NCI-H1694 (cell line): ENCODE measurements around the gene OR10R2.
"Not testable (repeated sequence)": the region's sequence is repeated elsewhere in the genome, so short reads cannot be mapped to it uniquely, and the experiment has no call there.

Experiments used
- DNase-seq: peaks from one replicate; lab custom pipeline; 2025; lab: John Stamatoyannopoulos, UW

Gene OR10R2, protein sequence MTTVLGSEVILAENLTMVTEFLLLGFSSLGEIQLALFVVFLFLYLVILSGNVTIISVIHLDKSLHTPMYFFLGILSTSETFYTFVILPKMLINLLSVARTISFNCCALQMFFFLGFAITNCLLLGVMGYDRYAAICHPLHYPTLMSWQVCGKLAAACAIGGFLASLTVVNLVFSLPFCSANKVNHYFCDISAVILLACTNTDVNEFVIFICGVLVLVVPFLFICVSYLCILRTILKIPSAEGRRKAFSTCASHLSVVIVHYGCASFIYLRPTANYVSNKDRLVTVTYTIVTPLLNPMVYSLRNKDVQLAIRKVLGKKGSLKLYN

DNA sequence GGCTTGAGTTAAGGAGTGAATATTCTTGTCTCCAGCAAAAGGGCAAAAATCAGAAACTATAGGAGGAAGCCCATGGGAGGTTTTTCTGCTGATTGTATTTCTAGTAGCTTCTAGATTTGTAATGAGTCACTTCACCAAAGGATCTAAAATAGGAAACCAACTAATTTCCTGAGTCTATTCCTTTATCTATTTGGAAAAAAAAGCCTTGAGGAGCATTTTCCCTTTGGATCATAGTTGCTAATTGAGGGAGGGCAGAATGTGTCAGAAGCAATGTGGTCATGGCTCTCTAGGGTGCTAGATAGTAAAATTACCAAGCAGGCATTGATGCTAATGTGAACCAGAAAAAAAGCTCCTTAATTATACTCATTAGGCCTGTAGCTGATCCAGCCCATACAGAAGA, at the start of gene OR10R2:
TSS of gene OR10R2 (plus strand) at position 301 of the 400 bp plus-strand sequence. CDS start 106 bp downstream, outside the sequence.
- no peak for DNase-seq

DNA sequence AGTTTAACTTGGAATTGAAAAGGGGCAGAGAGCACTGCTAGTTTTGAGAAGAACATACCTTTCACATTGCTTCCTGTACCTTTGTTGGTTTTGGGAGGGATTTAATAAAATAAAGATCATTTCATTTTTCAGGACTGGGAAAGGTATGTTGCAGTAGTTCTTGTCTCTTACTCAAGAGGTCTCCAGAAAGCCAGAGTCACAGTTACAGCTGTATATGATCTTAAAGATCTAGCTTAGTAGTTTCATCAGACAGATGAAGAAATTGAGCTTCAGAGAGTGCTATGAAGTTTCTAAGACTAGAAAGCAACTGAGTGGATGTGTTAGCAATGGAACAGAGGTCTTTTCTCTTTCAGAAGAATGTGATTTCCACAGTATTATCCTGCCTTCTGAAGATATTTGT, 47.0 kb upstream of the OR10R2 start:
- no peak for DNase-seq

DNA sequence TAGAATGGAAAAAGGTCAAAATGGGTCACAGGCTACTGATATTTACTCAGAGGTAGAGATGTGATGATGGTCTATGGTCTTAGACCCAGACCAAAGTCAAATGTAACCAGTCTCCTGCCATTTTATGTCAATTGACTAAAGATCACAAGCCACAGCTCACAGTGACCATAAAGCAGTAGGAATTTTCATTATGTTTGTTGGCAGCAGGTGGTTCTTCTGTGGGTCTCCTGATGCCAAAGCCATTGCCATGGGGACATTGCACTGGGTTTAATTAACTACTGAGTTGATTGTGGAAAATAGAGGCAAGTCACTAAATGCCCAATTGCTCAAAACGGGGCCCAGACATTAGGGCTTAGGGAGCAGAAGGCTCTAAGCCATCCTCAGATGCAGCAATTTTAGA, 45.9 kb upstream of the OR10R2 start, which contains the start of gene OR10K2:
TSS of gene OR10K2 (minus strand) at position 101 of the 400 bp plus-strand sequence. CDS start 5,371 bp downstream, outside the sequence.
- DNase-seq, result no peak

DNA sequence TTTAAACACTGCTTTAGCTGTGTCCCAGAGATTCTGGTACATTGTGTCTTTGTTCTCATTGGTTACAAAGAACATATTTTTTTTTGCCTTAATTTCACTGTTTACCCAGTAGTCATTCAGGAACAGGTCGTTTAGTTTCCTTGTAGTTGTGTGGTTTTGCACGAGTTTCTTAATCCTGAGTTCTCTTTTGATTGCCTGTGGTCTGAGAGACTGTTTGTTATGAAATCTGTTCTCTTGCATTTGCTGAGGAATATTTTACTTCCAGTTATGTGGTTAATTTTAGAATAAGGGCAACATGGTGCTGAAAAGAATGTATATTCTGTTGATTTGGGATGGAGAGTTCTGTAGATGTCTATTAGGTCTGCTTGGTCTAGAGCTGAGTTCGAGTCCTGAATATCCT, 41.9 kb upstream of the OR10R2 start:
- not testable (repeated sequence) for DNase-seq

DNA sequence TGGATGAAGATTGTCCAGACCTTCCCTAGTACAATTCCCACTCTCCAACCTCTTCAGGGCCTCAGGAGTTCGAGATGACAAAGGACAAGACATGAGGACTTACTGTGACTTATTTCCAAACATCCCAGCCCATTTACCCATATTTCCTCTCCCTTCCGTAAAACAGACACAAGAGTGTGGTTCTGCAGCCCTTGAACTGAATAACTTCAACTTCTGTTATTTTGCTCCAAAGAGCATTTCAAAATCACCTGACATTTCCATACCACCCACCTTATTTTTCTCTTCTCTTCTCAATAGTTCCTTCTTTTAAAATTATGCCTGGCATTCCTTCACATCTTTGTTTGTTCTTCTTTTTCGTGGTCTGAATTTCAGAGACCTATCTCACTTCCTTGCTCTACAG, 37.3 kb upstream of the OR10R2 start:
- DNase-seq, result no peak

DNA sequence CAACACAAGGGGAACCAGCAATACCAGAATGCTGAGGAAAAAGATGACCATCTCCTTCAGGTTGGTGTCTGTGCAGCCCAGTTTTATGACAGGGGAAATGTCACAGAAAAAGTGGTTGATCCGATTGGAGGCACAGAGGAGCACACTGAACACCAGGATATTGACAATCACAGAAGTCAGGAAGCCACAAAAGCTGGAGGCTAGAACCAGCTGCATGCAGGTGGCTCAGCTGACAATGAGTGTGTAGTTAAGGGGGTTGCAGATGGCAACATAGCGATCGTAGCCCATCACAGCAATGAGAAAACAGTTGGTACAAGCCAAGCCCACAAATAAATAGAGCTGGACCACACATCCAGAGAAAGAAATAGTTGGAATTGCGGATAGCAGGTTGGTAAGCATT, 26.6 kb upstream of the OR10R2 start:
- DNase-seq, result no peak

DNA sequence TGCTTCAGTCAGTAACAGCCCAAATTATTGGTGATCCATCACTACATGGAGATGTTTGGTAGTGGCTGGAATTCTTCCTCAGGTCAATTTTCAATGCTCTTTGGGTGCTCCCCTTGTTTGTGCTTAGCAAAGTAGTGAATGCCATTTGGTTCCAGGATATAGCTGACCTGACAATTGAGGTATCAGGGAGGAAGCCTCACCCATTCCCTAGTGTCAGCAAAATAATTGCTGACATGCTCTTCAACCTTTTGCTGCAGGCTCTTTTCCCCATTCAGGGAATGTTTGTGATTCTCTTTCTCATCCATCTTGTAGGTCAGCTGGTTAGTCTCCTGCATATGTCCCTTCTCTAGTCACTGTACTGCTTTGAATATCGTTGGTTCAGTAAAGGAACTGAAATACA, 17.5 kb upstream of the OR10R2 start:
- no peak for DNase-seq

DNA sequence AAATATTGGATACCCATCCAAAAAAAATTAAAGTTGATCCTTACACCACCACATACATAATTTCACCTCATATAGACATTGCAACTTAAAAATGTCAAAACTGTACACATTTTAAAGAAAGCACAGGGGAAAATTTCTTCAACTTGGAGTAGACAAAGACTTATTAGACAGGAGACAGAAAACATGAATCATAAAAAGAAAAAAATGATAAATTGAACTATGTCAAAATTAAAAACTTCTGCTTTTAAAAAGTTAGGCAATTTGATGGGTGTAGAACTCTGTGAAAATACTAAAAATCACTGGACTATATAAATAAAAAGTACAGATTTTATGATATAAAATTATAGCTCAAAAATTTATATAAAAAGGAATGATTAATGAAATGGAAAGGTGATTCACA, 14.8 kb upstream of the OR10R2 start:
- DNase-seq, result no peak

DNA sequence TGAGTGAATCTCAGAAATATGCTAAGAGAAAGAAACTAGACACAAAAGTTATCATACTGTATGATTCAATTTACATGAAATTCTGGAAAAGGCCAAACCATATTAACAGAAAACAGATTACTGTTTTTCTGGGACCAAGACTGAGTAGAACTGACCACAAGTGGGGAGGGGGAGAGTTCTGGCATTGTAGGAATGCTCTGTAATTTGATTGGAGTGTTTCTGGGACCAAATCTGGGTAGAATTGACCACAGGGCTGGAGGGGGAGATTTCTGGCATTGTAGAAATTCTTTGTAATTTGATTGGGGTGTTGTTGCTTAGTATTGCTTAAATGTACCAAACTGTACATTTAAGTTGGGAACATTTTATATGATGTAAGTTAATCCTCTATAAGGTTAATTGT, 13.8 kb upstream of the OR10R2 start:
- DNase-seq, result no peak

DNA sequence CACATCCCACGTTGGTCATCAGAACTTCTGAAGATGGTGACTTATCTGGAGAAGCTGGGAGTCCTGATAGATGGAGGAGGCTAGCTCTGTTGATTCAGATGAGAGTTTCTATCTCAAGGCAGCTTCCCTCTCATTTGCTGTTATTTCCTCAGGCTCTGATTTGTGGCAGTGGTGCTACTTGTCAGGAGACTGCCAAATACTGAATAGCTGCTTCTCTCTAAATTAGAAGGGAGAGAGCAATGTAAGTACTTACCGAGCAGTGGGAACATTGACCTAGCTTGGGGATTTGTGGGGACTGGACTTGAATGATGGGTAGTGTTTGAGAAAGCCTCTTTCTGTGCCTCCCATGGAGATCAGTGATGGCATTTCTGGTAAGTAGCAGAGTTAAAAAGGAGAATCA, 10.5 kb upstream of the OR10R2 start, which contains the start of gene OR10K1:
TSS of gene OR10K1 (plus strand) at position 301 of the 400 bp plus-strand sequence. CDS start 3,728 bp downstream, outside the sequence.
- DNase-seq, result no peak

DNA sequence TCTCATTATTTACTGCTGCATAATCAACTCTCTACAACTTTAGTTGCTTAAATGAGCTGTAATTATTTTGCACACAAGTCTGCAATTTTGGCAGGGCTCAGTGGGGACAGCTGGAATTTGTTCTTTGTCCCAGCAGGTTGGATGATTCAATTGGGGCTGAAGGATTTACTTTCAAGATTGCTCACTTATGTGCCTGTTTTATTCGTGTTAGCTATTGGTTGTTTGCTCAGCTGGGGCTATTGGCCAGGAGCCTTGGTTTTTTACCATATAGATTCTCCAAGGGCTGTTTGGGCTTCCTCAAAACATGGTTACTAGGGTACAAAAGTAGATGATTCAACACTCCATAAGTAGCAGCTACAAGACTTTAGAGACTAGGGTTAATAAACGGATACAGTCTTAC, 13.4 kb downstream of the OR10R2 start:
- DNase-seq, result no peak

DNA sequence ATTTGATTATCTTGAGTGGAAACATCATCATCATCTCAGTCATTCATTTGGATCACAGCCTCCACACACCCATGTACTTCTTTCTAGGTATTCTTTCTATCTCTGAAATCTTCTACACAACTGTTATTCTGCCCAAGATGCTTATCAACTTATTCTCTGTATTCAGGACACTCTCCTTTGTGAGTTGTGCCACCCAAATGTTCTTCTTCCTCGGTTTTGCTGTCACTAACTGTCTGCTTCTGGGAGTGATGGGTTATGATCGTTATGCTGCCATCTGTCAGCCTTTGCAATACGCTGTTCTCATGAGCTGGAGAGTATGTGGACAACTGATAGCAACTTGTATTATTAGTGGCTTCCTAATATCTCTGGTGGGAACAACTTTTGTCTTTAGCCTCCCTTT, 19.3 kb downstream of the OR10R2 start:
- DNase-seq, result no peak

DNA sequence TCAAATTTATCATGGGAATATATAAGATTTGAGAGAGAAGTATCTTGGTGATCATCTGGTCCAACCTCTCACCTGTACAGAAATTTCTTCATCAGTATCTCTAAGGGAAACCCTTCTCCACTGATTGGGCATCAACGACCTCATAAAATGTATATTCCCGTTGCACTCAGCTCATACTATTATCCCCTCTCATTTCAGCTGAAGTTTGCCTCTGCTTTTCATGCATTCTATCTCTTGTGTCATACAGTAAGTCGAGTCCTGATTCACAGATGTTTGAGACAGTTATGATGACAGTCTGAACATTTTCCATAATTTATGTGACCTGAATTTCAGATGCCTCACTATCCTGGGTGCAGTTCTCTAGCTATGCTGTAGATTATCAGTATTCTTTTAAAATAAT, 21.0 kb downstream of the OR10R2 start:
- DNase-seq, result no peak

DNA sequence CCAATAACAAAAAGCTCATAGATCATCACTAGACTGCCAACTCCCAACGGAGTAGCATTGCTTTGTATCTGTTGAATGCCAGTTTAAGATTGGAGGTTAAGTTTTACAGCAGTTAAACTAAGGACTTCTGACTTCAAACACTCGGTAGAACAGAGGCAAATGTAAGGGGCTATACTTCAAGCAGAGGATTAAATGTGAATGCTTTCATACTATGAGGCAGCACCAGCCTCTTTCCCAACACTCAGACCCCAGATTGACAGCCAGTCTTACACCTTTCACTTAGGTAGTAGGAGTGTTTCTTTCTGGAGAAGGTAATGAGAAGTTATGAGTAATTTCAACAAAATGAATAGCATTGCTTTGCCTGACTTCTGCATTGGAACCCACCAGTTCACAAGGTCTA, 22.8 kb downstream of the OR10R2 start:
- DNase-seq, result no peak

DNA sequence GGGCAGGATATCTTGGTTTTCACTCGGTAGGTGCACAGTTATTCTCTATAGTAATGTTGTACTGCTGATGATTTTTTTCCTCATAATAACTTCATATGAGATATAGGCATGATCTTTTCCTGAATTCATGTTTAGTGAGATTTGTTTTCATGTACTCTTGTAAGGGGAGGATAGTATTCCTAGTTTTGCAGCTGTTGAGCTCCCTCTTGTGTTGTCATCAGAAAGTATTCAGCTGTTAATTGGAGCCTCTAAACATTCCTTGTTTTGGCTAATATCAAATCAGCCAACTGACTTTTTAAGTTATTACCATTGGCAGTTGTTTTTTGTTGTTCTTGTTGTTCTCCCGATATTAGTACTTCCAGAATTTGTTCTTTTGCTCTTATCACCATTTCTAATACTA, 24.4 kb downstream of the OR10R2 start:
- no peak for DNase-seq

DNA sequence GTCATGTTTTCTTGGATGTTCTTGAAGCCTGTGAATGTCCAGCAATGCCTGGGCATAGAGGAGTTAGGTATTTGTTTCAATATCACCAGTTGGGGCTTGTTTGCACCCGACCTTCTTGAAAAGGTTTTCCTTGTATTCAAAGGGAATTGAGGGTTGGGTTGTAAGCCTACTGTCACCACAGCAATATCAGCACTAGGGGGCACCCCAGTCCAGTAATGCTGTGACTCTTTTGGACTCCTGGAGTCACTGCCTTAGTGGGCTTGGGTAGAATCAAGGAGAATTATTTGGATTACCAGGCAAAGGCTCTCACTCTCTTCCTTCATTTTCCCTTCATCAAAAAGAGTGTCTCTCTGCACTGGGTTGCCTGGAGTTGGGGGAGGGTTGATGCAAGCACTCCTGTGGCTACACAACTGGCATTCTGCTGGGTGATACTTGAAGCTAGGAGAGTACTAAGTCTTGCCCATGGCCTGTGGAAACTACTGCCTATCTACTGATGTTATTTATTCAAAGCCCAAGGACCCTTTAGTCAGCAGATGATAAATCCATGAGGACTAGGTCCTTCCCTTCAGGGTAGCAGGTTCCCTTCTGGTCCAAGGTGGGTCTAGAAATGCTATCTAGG, 34.5 kb downstream of the OR10R2 start:
- no peak for DNase-seq

DNA sequence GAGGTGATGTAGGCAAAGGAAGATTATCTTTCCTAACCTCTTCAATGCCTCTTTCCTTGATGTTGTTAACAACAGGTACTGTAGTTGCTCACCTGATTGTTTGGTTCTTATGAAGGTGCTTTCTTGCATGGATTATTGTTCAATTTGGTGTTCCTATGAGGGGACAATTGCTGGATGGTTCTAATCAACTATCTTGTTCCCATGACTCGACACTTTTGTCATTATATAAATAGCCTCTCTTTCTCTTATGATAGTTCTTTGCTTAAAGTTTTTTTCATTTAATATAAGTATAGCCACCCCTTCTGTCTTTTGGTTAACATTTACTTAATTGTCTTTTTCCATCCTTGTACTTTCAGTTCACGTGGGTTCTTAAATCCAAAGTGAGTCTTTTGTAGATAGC, 35.5 kb downstream of the OR10R2 start:
- DNase-seq, result no peak

DNA sequence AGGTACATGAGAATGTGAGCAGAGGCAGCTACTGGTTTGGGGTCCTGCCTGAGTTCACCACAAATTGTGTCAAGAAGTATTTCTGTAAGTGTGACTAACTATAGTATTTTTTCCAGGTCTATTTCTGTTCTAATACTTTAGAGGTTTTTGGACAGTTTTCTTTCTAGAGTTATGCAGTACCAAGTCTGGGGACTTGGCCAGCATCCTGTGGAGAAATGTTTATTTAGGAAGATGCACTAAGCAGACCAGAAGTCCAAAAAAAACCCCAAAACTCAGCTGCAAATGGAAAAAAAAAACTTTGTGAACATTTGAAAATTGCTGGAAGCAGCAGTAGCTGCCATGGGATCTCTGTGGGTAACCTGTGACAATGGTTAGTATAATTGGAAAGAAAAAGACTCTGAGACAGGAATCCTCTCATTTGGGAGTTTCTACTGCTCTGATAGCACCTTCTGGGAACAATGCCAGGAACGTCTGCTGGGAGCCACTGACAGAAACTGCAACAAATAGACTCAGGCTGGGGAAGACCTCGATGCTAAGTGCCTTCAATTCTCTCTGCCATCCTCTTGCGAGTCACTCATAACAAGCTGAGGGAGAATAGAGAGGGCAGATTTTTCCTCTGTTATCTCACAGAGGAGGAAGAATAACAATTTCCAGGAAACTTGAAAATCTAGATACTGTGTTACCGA, 37.6 kb downstream of the OR10R2 start:
- DNase-seq, result no peak

DNA sequence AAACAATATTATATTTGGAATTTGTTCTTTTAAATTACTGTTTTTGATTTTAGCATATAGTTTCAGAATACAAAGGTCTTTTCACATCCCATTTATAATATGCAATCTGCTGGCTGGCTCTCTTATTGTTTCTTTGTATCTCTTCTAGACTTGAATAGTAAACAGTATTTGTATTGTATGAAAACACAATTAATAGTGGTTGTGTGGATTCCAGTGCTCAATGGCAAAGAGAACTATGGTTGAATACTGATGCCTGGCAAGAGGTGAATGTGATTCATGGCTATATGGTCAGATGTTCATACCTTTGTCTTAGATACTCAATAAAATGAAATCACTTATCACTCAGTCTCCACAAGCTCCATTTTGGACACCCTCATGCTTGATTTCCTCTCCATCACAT, 44.9 kb downstream of the OR10R2 start:
- DNase-seq, result no peak

DNA sequence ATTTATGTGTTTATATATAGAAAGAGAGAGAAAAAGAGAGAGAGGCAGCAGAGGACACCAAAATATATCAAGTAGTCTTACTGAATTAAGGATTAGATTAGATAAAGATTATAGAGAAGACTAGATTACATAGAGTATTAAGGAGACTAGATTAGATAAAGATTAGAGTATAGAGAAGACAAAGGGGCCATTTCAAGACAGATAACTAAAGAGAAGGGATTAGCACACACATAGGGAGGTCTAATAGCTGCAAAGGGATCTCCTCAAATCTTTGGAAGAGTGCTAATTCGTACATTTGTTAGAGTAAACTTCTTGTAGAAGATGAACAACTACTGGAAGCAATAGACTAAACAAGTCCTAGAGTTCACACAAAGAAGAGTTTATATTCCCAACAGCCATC, 48.0 kb downstream of the OR10R2 start:
- no peak for DNase-seq

DNA sequence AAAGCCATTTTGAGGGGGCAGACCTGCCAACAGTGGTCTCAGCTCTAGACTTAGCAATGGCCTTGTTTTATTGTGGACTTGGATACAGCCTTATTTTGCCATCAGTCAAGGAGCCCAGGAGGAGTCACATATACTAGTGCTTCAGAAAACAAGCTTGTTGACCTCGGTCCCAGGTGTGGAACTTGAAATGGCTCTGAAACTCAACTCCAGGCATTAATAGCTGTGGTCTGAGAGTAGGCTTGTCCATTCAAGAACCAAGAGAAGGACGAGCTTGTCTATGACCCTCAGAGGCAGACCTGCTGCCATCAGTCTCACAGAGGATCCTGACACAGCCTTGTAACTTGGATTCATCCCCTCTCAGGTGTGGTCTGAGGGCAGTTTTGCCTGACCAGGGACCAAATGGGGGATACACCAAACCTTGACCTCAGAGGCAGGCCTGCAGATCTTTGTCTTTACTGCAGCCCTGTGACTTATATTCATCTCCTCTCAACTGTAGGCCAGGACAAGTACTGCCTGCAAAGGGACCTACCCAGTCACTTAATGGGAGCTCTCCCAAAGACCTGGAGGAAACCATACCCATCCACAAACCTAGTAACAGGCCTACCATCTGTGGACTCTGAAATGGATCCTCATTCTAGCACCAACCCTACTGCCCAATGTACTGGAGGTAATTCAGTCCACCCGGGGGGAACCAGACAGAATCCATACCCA, 49.1 kb downstream of the OR10R2 start:
- no peak for DNase-seq

DNA sequence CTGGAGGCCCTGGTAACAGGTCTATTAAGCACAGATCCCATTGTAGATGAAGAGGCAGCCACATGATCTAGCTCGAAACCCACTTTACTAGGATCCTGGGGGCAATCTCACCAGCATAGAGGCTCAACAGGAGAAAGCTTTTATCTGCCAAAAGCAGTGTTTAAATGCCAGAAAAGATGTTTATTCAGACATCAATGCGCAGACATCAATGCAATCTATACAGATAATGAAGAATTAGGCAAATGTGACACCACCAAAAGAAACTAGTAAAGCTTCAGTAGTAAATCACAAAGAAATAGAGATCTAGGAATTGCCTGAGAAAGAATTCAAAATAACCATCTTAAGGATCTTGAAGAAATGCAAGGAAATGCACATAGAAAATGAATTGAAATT, 49.6 kb downstream of the OR10R2 start:
- no peak for DNase-seq
